ENCODE results near the gene SOX2.

Gene SOX2

GRCh38 chr3:181722766-181723425, 11.2 kb downstream of the SOX2 start:
- DNase-seq (ENCODE audit: low read depth), result no peak

- no peak for DNase-seq (ENCODE audit: low read depth)
These were observed 12.0 kb downstream of the SOX2 start for GRCh38 chr3:181723625-181724191.

GRCh38 chr3:181724192-181724965, 12.7 kb downstream of the SOX2 start:
- DNase-seq (ENCODE audit: low read depth), result no peak

GRCh38 chr3:181725131-181725731, 13.5 kb downstream of the SOX2 start:
- DNase-seq (ENCODE audit: low read depth), result no peak

- no peak for DNase-seq (ENCODE audit: low read depth)
These were observed 14.1 kb downstream of the SOX2 start for GRCh38 chr3:181725830-181726229.

GRCh38 chr3:181726351-181727330, 14.9 kb downstream of the SOX2 start:
- DNase-seq (ENCODE audit: low read depth), result no peak

GRCh38 chr3:181727341-181728032, 15.8 kb downstream of the SOX2 start:
- DNase-seq (ENCODE audit: low read depth), result no peak

- DNase-seq (ENCODE audit: low read depth), result no peak
These were observed 17.0 kb downstream of the SOX2 start for GRCh38 chr3:181728470-181729340.

- DNase-seq (ENCODE audit: low read depth), result no peak
These were observed 17.7 kb downstream of the SOX2 start for GRCh38 chr3:181729341-181729869.

GRCh38 chr3:181730316-181730715, 18.6 kb downstream of the SOX2 start:
- no peak for DNase-seq (ENCODE audit: low read depth)

- DNase-seq (ENCODE audit: low read depth), result no peak
These were observed 19.2 kb downstream of the SOX2 start for GRCh38 chr3:181730934-181731333.

- no peak for DNase-seq (ENCODE audit: low read depth)
These were observed 24.2 kb downstream of the SOX2 start for GRCh38 chr3:181735911-181736310.

GRCh38 chr3:181738551-181738950, 26.8 kb downstream of the SOX2 start:
- DNase-seq (ENCODE audit: low read depth), result no peak

GRCh38 chr3:181739628-181740027, 27.9 kb downstream of the SOX2 start:
- no peak for DNase-seq (ENCODE audit: low read depth)

GRCh38 chr3:181741417-181741816, 29.7 kb downstream of the SOX2 start:
- no peak for DNase-seq (ENCODE audit: low read depth)

GRCh38 chr3:181752202-181752671, 40.5 kb downstream of the SOX2 start:
- no peak for DNase-seq (ENCODE audit: low read depth)

- no peak for DNase-seq (ENCODE audit: low read depth)
These were observed 41.7 kb downstream of the SOX2 start for GRCh38 chr3:181753391-181753790.

- DNase-seq (ENCODE audit: low read depth), result no peak
These were observed 44.2 kb downstream of the SOX2 start for GRCh38 chr3:181755959-181756358.

- DNase-seq (ENCODE audit: low read depth), result no peak
These were observed 45.0 kb downstream of the SOX2 start for GRCh38 chr3:181756645-181757297.
